HFFc6 (cell line): ENCODE measurements around the gene FXYD1. TPM values are rescaled to one million over a fixed set of nuclear protein-coding genes. Genes with fewer than 3 reads are reported as not detected.
"Not testable (repeated sequence)": the region's sequence is repeated elsewhere in the genome, so short reads cannot be mapped to it uniquely, and the experiment has no call there.

Source experiments
- DNase-seq: peaks from one replicate; pipeline ENCODE4 v3.0.0-alpha.2; 2018
- H3K27ac Mint-ChIP-seq: 2 replicates; pipeline ENCODE4 v1.8.0; 2020; ENCODE audit warnings: mild to moderate bottlenecking, mixed read lengths
- H3K27me3 Mint-ChIP-seq: 2 replicates; pipeline ENCODE4 v1.8.0; 2021; ENCODE audit warnings: mild to moderate bottlenecking, moderate library complexity, mixed read lengths; ENCODE audit not compliant: insufficient read depth
- H3K36me3 Mint-ChIP-seq: 2 replicates; pipeline ENCODE4 v1.8.0; 2021; ENCODE audit warnings: low read depth, mixed read lengths
- H3K4me1 Mint-ChIP-seq: 2 replicates; pipeline ENCODE4 v1.8.0; 2020; ENCODE audit warnings: low read depth, mixed read lengths
- H3K4me3 Mint-ChIP-seq: 2 replicates; pipeline ENCODE4 v1.8.0; 2020; ENCODE audit warnings: mild to moderate bottlenecking, moderate library complexity, mixed read lengths
- H3K9me3 Mint-ChIP-seq: 2 replicates; pipeline ENCODE4 v1.8.0; 2020; ENCODE audit warnings: mild to moderate bottlenecking, mixed read lengths
- total RNA-seq, 6 experiments: library from RNA; stranded (reverse); fragmentation: NEBNext Ultra II Directional; extraction: Animal tissue kit (Norgen Biotek cat#: 25700); gene quantifications; 2 replicates in 1 of 6; 3 replicates in 5 of 6; pipeline ENCODE4 v1.2.3, GENCODE V29; 2021
- TF ChIP-seq, protein P1 (sequence below): fragments of 200-600 bp; sonication (generic); IDR thresholded peaks from 2 replicates; pipeline ENCODE4 v1.5.0; 2021; ENCODE audit warnings: antibody characterized with exemption, mild to moderate bottlenecking

Gene FXYD1
- total RNA-seq, 6 experiments from 2014 or later: 0.92 to 2.7 (median 2.1) TPM; not detected in 1

DNA sequence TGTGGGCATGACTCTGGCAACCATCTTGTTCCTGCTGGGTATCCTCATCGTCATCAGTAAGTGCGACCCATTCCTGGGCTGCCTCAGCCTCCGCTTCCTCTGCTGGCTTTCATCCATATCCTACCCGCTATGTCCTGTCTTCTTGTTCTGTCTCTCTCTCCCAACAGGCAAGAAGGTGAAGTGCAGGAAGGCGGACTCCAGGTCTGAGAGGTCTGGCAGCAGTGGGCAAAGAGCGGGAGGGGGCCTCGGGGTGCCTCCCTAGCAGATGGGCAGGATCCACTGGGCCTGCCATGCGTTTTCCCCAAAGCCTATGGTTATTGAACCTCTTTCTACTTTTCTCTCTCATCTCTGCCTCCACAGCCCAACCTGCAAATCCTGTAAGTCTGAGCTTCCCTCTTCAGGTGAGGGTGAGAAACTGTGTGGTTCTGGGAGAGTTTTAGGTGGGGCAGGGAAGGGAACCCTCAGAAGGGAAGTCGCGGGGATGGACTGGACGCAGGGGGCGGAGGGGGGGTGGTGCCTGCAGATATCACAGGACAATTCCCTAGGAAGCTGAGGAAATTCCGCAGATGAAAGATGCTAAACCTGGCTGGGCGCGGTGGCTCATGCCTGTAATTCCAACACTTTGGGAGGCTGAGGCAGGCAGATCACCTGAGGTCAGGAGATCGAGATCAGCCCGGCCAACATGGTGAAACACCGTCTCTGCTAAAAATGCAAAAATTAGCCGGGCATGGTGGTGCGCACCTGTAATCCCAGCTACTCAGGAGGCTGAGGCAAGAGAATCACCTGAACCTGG, 12.8 kb downstream of the FXYD1 start:
- Mint-ChIP-seq H3K9me3 (no peaks in the 10 kb centered on the region), H3K4me1 (peaks cover 35% of the 10 kb centered on the region), H3K27ac (no peak overlapping the region), H3K4me3 (no peak overlapping the region), H3K27me3 (no peaks in the 10 kb centered on the region), H3K36me3 (peaks cover 9% of the 10 kb centered on the region)
- TF ChIP-seq, protein P1, sequence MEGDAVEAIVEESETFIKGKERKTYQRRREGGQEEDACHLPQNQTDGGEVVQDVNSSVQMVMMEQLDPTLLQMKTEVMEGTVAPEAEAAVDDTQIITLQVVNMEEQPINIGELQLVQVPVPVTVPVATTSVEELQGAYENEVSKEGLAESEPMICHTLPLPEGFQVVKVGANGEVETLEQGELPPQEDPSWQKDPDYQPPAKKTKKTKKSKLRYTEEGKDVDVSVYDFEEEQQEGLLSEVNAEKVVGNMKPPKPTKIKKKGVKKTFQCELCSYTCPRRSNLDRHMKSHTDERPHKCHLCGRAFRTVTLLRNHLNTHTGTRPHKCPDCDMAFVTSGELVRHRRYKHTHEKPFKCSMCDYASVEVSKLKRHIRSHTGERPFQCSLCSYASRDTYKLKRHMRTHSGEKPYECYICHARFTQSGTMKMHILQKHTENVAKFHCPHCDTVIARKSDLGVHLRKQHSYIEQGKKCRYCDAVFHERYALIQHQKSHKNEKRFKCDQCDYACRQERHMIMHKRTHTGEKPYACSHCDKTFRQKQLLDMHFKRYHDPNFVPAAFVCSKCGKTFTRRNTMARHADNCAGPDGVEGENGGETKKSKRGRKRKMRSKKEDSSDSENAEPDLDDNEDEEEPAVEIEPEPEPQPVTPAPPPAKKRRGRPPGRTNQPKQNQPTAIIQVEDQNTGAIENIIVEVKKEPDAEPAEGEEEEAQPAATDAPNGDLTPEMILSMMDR: 0 out of 2 replicates have a peak, but pooled peaks have one; percentile 14
- DNase-seq: no peak

DNA sequence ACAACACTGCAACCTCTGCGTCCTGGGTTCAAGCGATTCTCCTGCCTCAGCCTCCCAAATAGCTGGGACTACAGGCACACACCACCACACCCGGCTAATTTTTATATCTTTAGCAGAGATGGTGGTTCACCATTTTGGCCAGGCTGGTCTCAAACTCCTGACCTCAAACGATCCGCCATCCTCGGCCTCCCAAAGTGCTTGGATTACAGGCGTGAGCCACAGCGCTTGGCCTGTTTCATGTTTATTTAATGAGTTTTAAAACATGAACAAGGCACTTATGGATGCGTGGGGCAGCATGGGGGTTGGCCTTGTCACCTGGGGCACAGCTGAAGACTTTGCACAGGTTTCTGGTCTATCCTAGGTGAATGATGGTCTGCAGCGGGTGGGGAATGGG, 14.5 kb downstream of the FXYD1 start:
- H3K36me3 Mint-ChIP-seq: peaks cover 18% of the 10 kb centered on the region
- not testable (repeated sequence) for DNase-seq, H3K27me3 Mint-ChIP-seq, H3K9me3 Mint-ChIP-seq
- peak overlapping the region; percentile 50; the same call in 1 of the 2 replicates for H3K4me3 Mint-ChIP-seq
- peak overlapping the region; percentile 29; the same call in 1 of the 2 replicates for H3K27ac Mint-ChIP-seq
- peaks cover 39% of the 10 kb centered on the region for H3K4me1 Mint-ChIP-seq

DNA sequence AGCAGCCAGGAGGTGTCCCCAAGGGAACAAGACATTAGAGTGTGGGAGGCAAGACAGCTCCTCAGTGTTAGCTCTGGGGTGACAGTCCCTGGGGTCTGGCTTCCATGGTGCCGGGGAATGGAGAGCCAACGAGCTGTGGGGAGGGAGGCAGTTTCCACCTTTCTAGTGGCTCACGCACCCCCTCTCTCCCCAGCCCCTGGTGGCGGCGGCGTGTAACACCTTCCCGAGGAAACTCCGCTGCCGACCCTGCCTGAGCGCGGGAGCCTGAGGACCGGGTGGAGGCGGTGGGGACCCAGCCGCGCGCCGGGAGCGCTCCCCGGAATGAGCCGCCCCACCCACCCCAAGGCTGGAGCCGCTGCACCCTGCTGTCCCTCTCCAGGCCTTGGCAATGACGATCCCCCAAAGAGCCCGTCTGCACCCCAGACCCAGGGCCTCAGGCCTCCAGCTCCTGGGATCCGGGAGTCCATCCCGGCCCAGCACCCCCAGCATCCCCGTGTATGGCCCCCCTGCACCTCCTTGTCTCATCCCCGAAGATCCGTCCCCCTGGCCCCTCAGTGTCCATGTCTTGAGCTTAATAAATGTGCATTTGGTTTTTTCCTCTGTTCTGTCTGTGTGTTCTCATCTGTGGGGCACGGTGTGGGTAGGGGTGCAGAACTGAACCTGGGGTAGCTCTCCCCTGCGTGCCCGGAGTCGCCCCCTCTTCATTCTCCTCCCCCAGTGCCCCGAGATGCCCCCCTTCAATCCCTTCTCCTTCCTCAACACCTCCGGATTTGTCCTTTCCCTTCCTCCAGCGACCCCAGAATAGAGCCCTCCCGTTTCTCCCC, 15.3 kb downstream of the FXYD1 start:
- H3K9me3 Mint-ChIP-seq: no peaks in the 10 kb centered on the region
- TF ChIP-seq, protein P1: peak; percentile 80
- DNase-seq: no peak
- no peaks in the 10 kb centered on the region for H3K27me3 Mint-ChIP-seq
- peak overlapping the region; percentile 96 for H3K27ac Mint-ChIP-seq
- peaks cover 39% of the 10 kb centered on the region for H3K4me1 Mint-ChIP-seq
- H3K36me3 Mint-ChIP-seq: peaks cover 26% of the 10 kb centered on the region
- H3K4me3 Mint-ChIP-seq: peak overlapping the region; percentile 96

DNA sequence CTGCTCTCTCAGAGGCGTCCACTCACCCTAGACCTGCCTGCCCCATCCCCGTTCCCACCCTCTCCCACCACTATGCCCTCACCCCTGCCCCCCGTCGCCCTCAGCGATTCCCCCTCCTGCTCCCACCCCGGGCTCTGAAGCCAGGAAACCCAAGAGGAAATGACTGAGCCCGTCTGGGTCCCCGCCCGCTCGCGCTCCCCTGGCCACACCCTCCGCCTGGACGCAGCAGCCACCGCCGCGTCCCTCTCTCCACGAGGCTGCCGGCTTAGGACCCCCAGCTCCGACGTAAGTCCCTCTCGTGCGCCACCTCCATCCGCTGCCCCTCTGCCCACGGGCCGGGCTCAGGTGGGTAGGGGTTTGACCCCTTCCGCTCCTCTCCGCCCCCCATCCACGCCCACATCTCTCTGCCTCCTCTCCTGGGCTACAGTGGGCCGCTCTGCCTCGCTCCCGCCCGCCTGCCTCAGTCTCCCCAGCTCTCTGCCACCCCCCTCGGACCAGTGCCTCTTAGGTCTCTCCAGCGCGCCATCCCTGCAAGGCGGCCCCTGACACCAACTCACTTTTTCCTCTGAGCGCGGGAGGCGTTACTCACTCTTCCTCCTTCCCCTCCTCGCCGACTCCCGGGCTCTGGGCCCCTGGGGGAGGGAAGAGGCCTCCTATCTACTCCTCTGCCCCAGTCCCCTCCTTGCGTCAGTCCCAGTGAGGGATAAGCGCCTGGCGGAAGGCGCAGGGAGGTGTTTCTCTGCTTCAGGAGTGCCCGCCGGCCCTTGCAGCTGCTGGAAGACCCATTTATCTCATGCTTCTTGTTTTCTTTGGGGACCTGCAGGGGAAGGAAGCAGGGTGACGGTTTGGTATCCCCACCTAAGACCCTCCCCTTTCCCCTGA, 16.1 kb downstream of the FXYD1 start, which contains the start of gene FXYD5:
FXYD5 (plus strand) TSS at position 211 of the 882 bp plus-strand sequence. CDS start 816 bp downstream, outside the sequence.
- no peaks in the 10 kb centered on the region for H3K9me3 Mint-ChIP-seq
- H3K27me3 Mint-ChIP-seq: no peaks in the 10 kb centered on the region
- H3K36me3 Mint-ChIP-seq: peaks cover 35% of the 10 kb centered on the region
- TF ChIP-seq, protein P1: no peak; the same call in 1 of the 2 replicates
- H3K4me1 Mint-ChIP-seq: peaks cover 39% of the 10 kb centered on the region
- H3K4me3 Mint-ChIP-seq: peak within 1 kb of the TSS; percentile 96
- DNase-seq: peak; percentile 78
- peak within 1 kb of the TSS; percentile 96 for H3K27ac Mint-ChIP-seq

DNA sequence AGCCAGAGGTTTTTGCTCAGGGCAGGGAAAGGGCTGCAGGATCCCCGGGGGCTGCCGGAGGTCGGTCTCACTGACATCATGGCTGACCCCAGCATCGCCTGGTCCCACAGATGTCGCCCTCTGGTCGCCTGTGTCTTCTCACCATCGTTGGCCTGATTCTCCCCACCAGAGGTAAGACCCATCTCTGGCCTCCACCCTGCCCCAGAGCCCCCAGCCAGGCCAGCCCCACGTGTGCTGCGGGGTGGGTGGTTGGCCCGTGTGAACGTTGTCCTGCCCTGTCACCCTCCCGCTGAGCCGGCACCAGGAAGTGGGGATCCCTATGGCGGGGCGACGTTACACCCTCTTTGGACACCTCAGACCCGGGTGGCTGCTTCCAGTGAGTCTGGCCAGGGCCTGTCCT, 16.8 kb downstream of the FXYD1 start:
- TF ChIP-seq, protein P1: no peak
- Mint-ChIP-seq H3K36me3 (peaks cover 41% of the 10 kb centered on the region), H3K4me3 (peak overlapping the region; percentile 96), H3K27ac (peak overlapping the region; percentile 96), H3K27me3 (no peaks in the 10 kb centered on the region), H3K4me1 (peaks cover 38% of the 10 kb centered on the region), H3K9me3 (no peaks in the 10 kb centered on the region)
- no peak for DNase-seq
